Activated naive CD8-positive, alpha-beta T cell treated with anti-CD3 and anti-CD28 coated beads, Interleukin-2, amount 10 ng/mL, durations not matched to agents 7 days and 5 days (primary cell): ENCODE data around the gene TPRN. TPM values are rescaled to one million over a fixed set of nuclear protein-coding genes. Genes with fewer than 3 reads are reported as not detected.

ENCODE experiments used
- ATAC-seq: fragments of 150-1000 bp; cut with Tn5 transposase; one replicate; pipeline ENCODE4 v1.10.0; 2021; ENCODE audit warnings: low read depth, moderate library complexity
- POLR2A ChIA-PET: fragments of 350-600 bp; sonication (Branson Sonifier 250); formaldehyde crosslinking; loops from one replicate; lab custom pipeline; 2021; ENCODE audit warnings: antibody characterized with exemption; lab: Charles Lee
- DNase-seq: peaks from one replicate; pipeline ENCODE4 v3.0.0; 2021
- H3K27ac Mint-ChIP-seq: one replicate; pipeline ENCODE4 v1.8.0; 2022; ENCODE audit warnings: mild to moderate bottlenecking, mixed read lengths
- H3K27me3 Mint-ChIP-seq: one replicate; pipeline ENCODE4 v1.8.0; 2022; ENCODE audit warnings: mild to moderate bottlenecking, moderate library complexity, mixed read lengths
- H3K36me3 Mint-ChIP-seq: one replicate; pipeline ENCODE4 v1.8.0; 2021; ENCODE audit warnings: mild to moderate bottlenecking, mixed read lengths
- H3K4me1 Mint-ChIP-seq: one replicate; pipeline ENCODE4 v1.8.0; 2021; ENCODE audit warnings: mixed read lengths
- H3K4me3 Mint-ChIP-seq: one replicate; pipeline ENCODE4 v1.8.0; 2022; ENCODE audit warnings: mild to moderate bottlenecking, moderate library complexity, mixed read lengths
- H3K9me3 Mint-ChIP-seq: one replicate; pipeline ENCODE4 v1.8.0; 2021; ENCODE audit warnings: mixed read lengths
- total RNA-seq, 2 experiments: library from RNA; stranded (reverse); gene quantifications; one replicate each; pipeline ENCODE4 v1.2.3, GENCODE V29; 2021

TPRN gene
- total RNA-seq, 2 experiments from 2014 or later = 11.2 to 14.7 TPM

GRCh38 chr9:137225699-137226331, 25.3 kb upstream of the TPRN start:
- Mint-ChIP-seq H3K27me3 (peaks cover 2% of the 10 kb centered on the region), H3K4me1 (peaks cover 7% of the 10 kb centered on the region), H3K27ac (no peak overlapping the region), H3K4me3 (no peak overlapping the region), H3K9me3 (no peaks in the 10 kb centered on the region), H3K36me3 (no peaks in the 10 kb centered on the region)
- no peak for ATAC-seq
- peak; percentile 39 for DNase-seq
- POLR2A ChIA-PET = interaction anchor here (1.2 to 4.9 kb wide), 6 partner anchors 22 to 156 kb away, joined by 3 to 35 read pairs (median 8); partner anchors contain the start of genes MAN1B1, SAPCD2 and TPRN

- Mint-ChIP-seq H3K9me3 (no peaks in the 10 kb centered on the region), H3K4me3 (peak within 1 kb of the TSS; percentile 84), H3K27me3 (peaks cover 2% of the 10 kb centered on the region), H3K4me1 (peaks cover 7% of the 10 kb centered on the region), H3K36me3 (no peaks in the 10 kb centered on the region), H3K27ac (peak within 1 kb of the TSS; percentile 82)
- no peak for ATAC-seq
- peak; percentile 49 for DNase-seq
- POLR2A ChIA-PET = interaction anchor here (0.6 to 4.9 kb wide), 13 partner anchors 15 to 527 kb away, joined by 3 to 43 read pairs (median 9); partner anchors contain the start of genes ANAPC2, MAN1B1, NDOR1 and SAPCD2
Observed at GRCh38 chr9:137224830-137225694, 24.5 kb upstream of the TPRN start, which contains the start of gene CYSRT1. Gene CYSRT1, plus strand, starts transcription at chr9:137225174. Its CDS starts 448 bp downstream, at chr9:137225622.

- H3K27ac Mint-ChIP-seq = peak overlapping the region; percentile 82
- H3K9me3 Mint-ChIP-seq = no peaks in the 10 kb centered on the region
- ATAC-seq (peak; percentile 87), DNase-seq (peak; percentile 98)
- POLR2A ChIA-PET = interaction anchor here (0.5 to 4.9 kb wide), 24 partner anchors 9 to 495 kb away, joined by 3 to 43 read pairs (median 4); partner anchors contain the start of genes ANAPC2, DPP7, MAN1B1 and NDOR1
- H3K4me3 Mint-ChIP-seq = peak overlapping the region; percentile 84
- H3K36me3 Mint-ChIP-seq = no peaks in the 10 kb centered on the region
- peaks cover 7% of the 10 kb centered on the region for H3K4me1 Mint-ChIP-seq
- peaks cover 2% of the 10 kb centered on the region for H3K27me3 Mint-ChIP-seq
Observed at GRCh38 chr9:137223078-137223970, 22.8 kb upstream of the TPRN start.

GRCh38 chr9:137222190-137223077, 21.9 kb upstream of the TPRN start, which contains the start of gene RNF208:
Gene RNF208, minus strand, starts transcription at chr9:137222240. Its CDS starts 1,028 bp downstream, at chr9:137221212.
- POLR2A ChIA-PET = interaction anchor here (0.7 to 4.9 kb wide), 20 partner anchors 8 to 494 kb away, joined by 3 to 43 read pairs (median 6); partner anchors contain the start of genes ANAPC2, DPP7, MAN1B1 and NDOR1
- peak within 1 kb of the TSS; percentile 84 for H3K4me3 Mint-ChIP-seq
- no peaks in the 10 kb centered on the region for H3K27me3 Mint-ChIP-seq
- no peak for ATAC-seq
- peak; percentile 67 for DNase-seq
- H3K27ac Mint-ChIP-seq = peak within 1 kb of the TSS; percentile 82
- H3K9me3 Mint-ChIP-seq = no peaks in the 10 kb centered on the region
- H3K36me3 Mint-ChIP-seq = no peaks in the 10 kb centered on the region
- peaks cover 5% of the 10 kb centered on the region for H3K4me1 Mint-ChIP-seq

- H3K4me1 Mint-ChIP-seq = peaks cover 4% of the 10 kb centered on the region
- no peaks in the 10 kb centered on the region for H3K9me3 Mint-ChIP-seq
- H3K27me3 Mint-ChIP-seq = no peaks in the 10 kb centered on the region
- no peak overlapping the region for H3K27ac Mint-ChIP-seq
- POLR2A ChIA-PET = interaction anchor here (0.5 to 4.5 kb wide), 9 partner anchors 11 to 135 kb away, joined by 3 to 33 read pairs (median 16); partner anchors contain the start of genes ANAPC2, MAN1B1, NDOR1 and SSNA1
- DNase-seq = peak; percentile 64
- H3K36me3 Mint-ChIP-seq = no peaks in the 10 kb centered on the region
- H3K4me3 Mint-ChIP-seq = peak overlapping the region; percentile 35
- no peak for ATAC-seq
Observed at GRCh38 chr9:137221506-137222111, 21.1 kb upstream of the TPRN start.

- POLR2A ChIA-PET = interaction anchor here (0.5 to 4.5 kb wide), 5 partner anchors 11 to 91 kb away, joined by 3 to 31 read pairs (median 6); partner anchors contain the start of genes NDOR1, TMEM203 and TPRN
- Mint-ChIP-seq H3K4me3 (peak overlapping the region; percentile 50), H3K27me3 (no peaks in the 10 kb centered on the region)
Observed at GRCh38 chr9:137221095-137221505, 20.6 kb upstream of the TPRN start.

GRCh38 chr9:137220317-137221094, 20.0 kb upstream of the TPRN start:
- POLR2A ChIA-PET = interaction anchor here (0.5 to 4.5 kb wide), 9 partner anchors 10 to 93 kb away, joined by 3 to 31 read pairs (median 6); partner anchors contain the start of genes ANAPC2, NDOR1, SSNA1 and TMEM203
- ATAC-seq (no peak), DNase-seq (no peak)
- H3K4me3 Mint-ChIP-seq = peak overlapping the region; percentile 50
- H3K27ac Mint-ChIP-seq = peak overlapping the region; percentile 21
- no peaks in the 10 kb centered on the region for H3K36me3 Mint-ChIP-seq
- no peaks in the 10 kb centered on the region for H3K9me3 Mint-ChIP-seq
- H3K4me1 Mint-ChIP-seq = peaks cover 4% of the 10 kb centered on the region
- no peaks in the 10 kb centered on the region for H3K27me3 Mint-ChIP-seq

More at GRCh38 chr9:137221095-137221505, 20.6 kb upstream of the TPRN start:
- Mint-ChIP-seq H3K4me1 (peaks cover 4% of the 10 kb centered on the region), H3K9me3 (no peaks in the 10 kb centered on the region), H3K36me3 (no peaks in the 10 kb centered on the region), H3K27ac (peak overlapping the region; percentile 21)
- DNase-seq (no peak), ATAC-seq (no peak)

- no peak for DNase-seq
- Mint-ChIP-seq H3K9me3 (no peaks in the 10 kb centered on the region), H3K36me3 (no peaks in the 10 kb centered on the region), H3K27me3 (no peaks in the 10 kb centered on the region), H3K4me3 (no peak overlapping the region), H3K27ac (no peak overlapping the region), H3K4me1 (peaks cover 4% of the 10 kb centered on the region)
- POLR2A ChIA-PET = interaction anchor here (0.5 to 2.0 kb wide), 6 partner anchors 19 to 152 kb away, joined by 3 to 7 read pairs (median 6); partner anchors contain the start of genes ANAPC2, SSNA1 and TPRN
- no peak for ATAC-seq
Observed at GRCh38 chr9:137219757-137220316, 19.3 kb upstream of the TPRN start.

- no peaks in the 10 kb centered on the region for H3K9me3 Mint-ChIP-seq
- H3K4me1 Mint-ChIP-seq = peaks cover 2% of the 10 kb centered on the region
- H3K27me3 Mint-ChIP-seq = no peaks in the 10 kb centered on the region
- no peak overlapping the region for H3K27ac Mint-ChIP-seq
- ATAC-seq (no peak), DNase-seq (no peak)
- POLR2A ChIA-PET = interaction anchor here (1.4 to 2.0 kb wide), 5 partner anchors 11 to 89 kb away, joined by 4 to 6 read pairs (median 4); partner anchors contain the start of genes ANAPC2, SSNA1 and TUBB4B
- no peaks in the 10 kb centered on the region for H3K36me3 Mint-ChIP-seq
- H3K4me3 Mint-ChIP-seq = no peak overlapping the region
Observed at GRCh38 chr9:137218754-137219271, 18.3 kb upstream of the TPRN start.

- POLR2A ChIA-PET = interaction anchor here (1.4 to 2.0 kb wide), 3 partner anchors 11 to 23 kb away, joined by 4 to 5 read pairs (median 4); partner anchors contain the start of gene TUBB4B
Observed at GRCh38 chr9:137218212-137218753, 17.7 kb upstream of the TPRN start.

More at GRCh38 chr9:137218212-137218753, 17.7 kb upstream of the TPRN start:
- DNase-seq (no peak), ATAC-seq (no peak)
- Mint-ChIP-seq H3K9me3 (no peaks in the 10 kb centered on the region), H3K36me3 (no peaks in the 10 kb centered on the region), H3K27ac (no peak overlapping the region), H3K4me3 (no peak overlapping the region), H3K4me1 (peaks cover 2% of the 10 kb centered on the region), H3K27me3 (no peaks in the 10 kb centered on the region)
